Stomach smooth muscle (tissue), 2 donors: ENCODE data around the gene ARL6IP5.
A peak's percentile ranks its signal among the peaks of the same experiment; 100 is the strongest.

ENCODE experiments used
- H3K27ac ChIP-seq: one replicate; pipeline ENCODE4 v1.7.0; 2013; ENCODE audit warnings: mild to moderate bottlenecking, low read length, inconsistent platforms
- H3K27me3 ChIP-seq, 2 donors: one replicate each; pipeline ENCODE4 v1.7.0; 2013; ENCODE audit warnings: low read length in 2 of 2; ENCODE audit not compliant: insufficient read depth in 2 of 2, control insufficient read depth in 1 of 2
- H3K36me3 ChIP-seq, 2 donors: one replicate each; pipeline ENCODE4 v1.7.0; 2013; ENCODE audit warnings: low read length in 2 of 2; ENCODE audit not compliant: control insufficient read depth in 2 of 2, insufficient read depth in 2 of 2
- H3K4me1 ChIP-seq: one replicate; pipeline ENCODE4 v1.7.0; 2013; ENCODE audit warnings: low read length; ENCODE audit not compliant: control insufficient read depth, insufficient read depth
- H3K4me3 ChIP-seq, 2 donors: one replicate each; pipeline ENCODE4 v1.7.0; 2013; ENCODE audit warnings: low read length in 2 of 2
- H3K9ac ChIP-seq, 2 donors: one replicate each; pipeline ENCODE4 v1.7.0; 2013; ENCODE audit warnings: low read length in 2 of 2, mild to moderate bottlenecking in 1 of 2
- H3K9me3 ChIP-seq, 2 donors: one replicate each; pipeline ENCODE4 v1.7.0; 2013; ENCODE audit warnings: low read length in 2 of 2; ENCODE audit not compliant: control insufficient read depth in 2 of 2
- donor health status: healthy.
- donor health status: Pancreatic carcinoma.

The ARL6IP5 gene

DNA sequence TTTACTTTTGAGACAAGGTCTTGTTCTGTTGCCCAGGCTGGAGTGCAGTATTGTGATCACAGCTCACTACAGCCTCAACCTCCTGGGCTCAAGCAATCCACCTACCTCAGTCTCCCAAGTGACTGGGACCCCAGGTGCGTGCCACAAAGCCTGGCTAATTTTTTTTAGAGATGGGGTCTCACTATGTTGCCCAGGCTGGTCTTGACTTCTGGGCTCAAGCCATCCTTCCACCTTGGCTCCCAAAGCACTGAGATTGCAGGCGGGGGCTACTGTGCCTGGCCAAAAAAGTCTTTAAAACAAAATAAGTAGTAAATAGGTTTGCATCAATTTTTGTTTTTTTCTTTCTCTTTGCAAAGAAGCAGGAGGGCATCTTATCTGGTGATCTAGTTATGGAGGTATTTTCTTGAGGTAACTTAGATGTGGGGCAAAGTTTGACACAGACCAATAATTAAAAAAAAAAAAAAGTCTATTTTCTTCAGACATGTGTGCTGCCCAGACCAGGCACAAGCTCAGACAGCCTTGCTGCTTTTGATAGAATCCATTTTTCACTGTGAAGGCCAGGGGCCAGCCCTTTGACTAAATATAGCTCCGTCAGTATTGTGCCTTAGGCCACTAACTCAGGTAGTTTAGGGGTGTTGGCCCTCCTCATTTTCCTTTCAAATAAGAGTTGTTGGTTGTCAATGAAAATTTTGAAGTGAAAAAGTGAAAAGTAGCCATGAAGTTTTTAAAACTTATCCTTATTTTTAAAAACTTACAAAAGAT lies 2.5 kb downstream of the ARL6IP5 start:
- H3K9me3 ChIP-seq = no peaks in the 10 kb centered on the region
- no peaks in the 10 kb centered on the region for H3K27me3 ChIP-seq
- peak overlapping the region; percentile 53 for H3K27ac ChIP-seq
- H3K4me3 ChIP-seq = peak overlapping the region; percentile 42 to 99
- peak overlapping the region in 1 of 2 donors; percentile 47 for H3K9ac ChIP-seq
- peaks cover 63% of the 10 kb centered on the region for H3K4me1 ChIP-seq
- H3K36me3 ChIP-seq = peaks cover 0 to 4% of the 10 kb centered on the region in 2 donors

GRCh38 chr3:69088063-69088462 lies 3.3 kb downstream of the ARL6IP5 start:
- peaks cover 69% of the 10 kb centered on the region for H3K4me1 ChIP-seq
- H3K4me3 ChIP-seq = peak overlapping the region; percentile 44 to 47
- H3K36me3 ChIP-seq = peaks cover 0 to 4% of the 10 kb centered on the region in 2 donors
- no peaks in the 10 kb centered on the region for H3K9me3 ChIP-seq
- no peak overlapping the region for H3K9ac ChIP-seq
- H3K27me3 ChIP-seq = no peaks in the 10 kb centered on the region
- H3K27ac ChIP-seq = peak overlapping the region; percentile 1

DNA sequence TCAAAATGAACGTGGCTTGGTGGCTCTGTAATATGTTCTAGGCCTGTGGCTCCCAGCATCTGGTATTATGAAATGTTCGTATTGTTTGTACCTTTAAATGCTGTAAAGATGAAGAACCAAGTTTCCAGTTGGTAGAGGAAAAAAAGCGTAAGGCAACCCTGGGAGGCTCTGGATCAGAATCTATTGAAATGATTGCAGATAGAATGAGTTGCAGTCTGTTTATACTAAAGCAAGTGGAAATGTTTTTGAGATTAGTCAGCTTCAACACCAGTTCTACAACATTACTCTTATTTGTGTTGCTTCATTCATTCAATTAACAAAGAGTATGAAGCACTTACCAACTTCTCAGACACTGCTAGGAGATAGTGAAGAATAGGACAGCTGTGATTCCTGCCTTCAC lies 5.3 kb downstream of the ARL6IP5 start:
- Histone ChIP-seq H3K27ac (no peak overlapping the region), H3K4me1 (peaks cover 79% of the 10 kb centered on the region), H3K36me3 (peaks cover 0 to 4% of the 10 kb centered on the region in 2 donors), H3K9ac (peak overlapping the region in 1 of 2 donors; percentile 40), H3K4me3 (peak overlapping the region in 1 of 2 donors; percentile 51), H3K9me3 (no peaks in the 10 kb centered on the region), H3K27me3 (no peaks in the 10 kb centered on the region)

DNA sequence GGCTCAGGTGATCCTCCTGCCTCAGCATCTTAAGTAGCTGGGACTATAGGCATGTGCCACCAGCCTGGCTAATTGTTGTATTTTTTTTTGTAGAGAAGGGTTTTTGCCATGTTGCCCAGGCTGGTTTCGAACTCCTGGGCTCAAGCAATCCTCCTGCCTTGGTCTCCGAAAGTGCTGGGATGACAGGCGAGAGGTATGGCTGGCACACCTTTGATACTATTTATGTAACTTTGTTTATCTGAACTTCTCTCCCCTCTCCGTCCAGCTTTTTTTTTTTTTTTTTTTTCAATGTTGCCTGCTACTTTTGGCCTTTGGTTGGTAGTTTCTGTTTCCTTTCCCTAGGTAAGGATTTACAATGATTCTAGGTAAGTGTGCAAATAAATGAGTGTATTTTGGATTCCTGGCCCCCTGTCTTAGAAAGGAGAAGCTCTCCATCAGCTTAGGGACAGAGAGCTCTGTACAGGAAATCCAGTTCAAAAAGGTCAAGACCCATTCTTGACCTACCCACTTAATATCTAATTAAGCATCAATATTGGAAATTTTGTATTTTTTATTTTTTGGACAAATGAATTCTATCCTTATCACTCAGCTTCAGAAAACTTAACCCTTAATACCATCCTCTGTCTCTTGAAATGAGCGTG lies 6.8 kb downstream of the ARL6IP5 start:
- peaks cover 76% of the 10 kb centered on the region for H3K4me1 ChIP-seq
- no peak overlapping the region for H3K4me3 ChIP-seq
- no peaks in the 10 kb centered on the region for H3K27me3 ChIP-seq
- no peaks in the 10 kb centered on the region for H3K9me3 ChIP-seq
- peaks cover 0 to 6% of the 10 kb centered on the region in 2 donors for H3K36me3 ChIP-seq
- H3K9ac ChIP-seq = no peak overlapping the region
- H3K27ac ChIP-seq = peak overlapping the region; percentile 31

DNA sequence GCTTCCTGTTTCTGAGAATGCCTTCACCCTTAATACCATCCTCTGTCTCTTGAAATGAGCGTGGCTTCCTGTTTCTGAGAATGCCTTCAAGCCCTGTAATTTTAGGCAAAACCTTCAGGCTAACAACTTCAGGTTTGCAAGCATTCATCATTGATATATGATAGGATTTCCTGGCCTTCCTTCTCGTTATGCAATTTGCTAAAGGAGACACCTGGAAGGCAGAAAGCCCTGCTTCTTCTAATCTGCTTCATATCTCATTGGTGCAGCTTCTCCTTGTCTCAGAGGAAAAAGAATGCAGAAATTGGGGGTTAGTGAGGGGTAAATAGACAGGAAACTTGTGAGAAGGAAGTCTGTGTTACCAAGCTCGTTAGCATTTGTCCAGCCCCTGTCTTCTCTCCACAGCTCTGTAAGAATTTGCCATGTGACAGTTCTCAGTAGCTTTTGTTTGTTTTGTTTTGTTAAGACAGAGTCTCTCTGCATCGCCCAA lies 7.3 kb downstream of the ARL6IP5 start:
- H3K9ac ChIP-seq = no peak overlapping the region
- H3K4me1 ChIP-seq = peaks cover 75% of the 10 kb centered on the region

DNA sequence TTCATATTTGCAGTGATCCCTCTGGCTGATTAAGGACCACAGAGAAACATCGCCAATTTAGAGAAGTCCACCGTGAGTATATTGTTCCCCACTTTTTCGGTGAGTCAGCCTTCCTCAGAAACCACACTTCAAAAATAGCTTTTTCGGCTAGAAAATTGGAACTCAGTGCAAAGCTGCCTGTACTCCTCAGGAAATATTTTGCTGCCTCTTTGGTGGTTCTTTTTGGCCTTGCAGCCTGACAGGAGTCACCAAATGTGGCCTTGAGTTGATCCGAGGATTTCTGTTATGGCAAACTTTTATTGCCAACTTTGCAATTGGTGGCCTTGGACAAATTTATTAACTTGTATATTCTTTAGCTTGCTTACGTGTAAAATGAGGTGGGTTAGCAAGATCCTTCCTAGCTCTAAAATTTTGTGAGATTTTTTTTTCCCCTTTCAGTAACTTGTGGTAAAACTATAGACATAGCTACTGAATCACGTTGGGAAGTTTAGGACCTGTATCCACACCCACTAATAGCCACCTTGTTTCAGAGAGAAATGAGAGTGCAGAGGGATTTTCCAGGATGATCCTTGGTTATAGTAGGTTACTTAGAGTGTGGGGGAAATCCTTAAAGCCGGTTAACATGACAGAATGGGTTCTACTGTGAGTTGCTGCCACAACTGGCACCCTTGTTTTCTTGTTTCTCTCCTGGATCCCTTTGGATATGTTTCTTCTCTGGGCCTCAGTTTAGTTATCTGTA lies 9.9 kb downstream of the ARL6IP5 start:
- no peaks in the 10 kb centered on the region for H3K27me3 ChIP-seq
- no peaks in the 10 kb centered on the region for H3K9me3 ChIP-seq
- H3K4me1 ChIP-seq = peaks cover 55% of the 10 kb centered on the region
- peak overlapping the region in 1 of 2 donors; percentile 47 for H3K4me3 ChIP-seq
- peak overlapping the region; percentile 58 for H3K27ac ChIP-seq
- no peak overlapping the region for H3K9ac ChIP-seq
- H3K36me3 ChIP-seq = peaks cover 0 to 2% of the 10 kb centered on the region in 2 donors

More for the DNA sequence above, 7.3 kb downstream of the ARL6IP5 start:
- Histone ChIP-seq H3K4me3 (peak overlapping the region; percentile 23 to 44), H3K27ac (peak overlapping the region; percentile 25), H3K9me3 (no peaks in the 10 kb centered on the region), H3K27me3 (no peaks in the 10 kb centered on the region), H3K36me3 (peaks cover 0 to 6% of the 10 kb centered on the region in 2 donors)

DNA sequence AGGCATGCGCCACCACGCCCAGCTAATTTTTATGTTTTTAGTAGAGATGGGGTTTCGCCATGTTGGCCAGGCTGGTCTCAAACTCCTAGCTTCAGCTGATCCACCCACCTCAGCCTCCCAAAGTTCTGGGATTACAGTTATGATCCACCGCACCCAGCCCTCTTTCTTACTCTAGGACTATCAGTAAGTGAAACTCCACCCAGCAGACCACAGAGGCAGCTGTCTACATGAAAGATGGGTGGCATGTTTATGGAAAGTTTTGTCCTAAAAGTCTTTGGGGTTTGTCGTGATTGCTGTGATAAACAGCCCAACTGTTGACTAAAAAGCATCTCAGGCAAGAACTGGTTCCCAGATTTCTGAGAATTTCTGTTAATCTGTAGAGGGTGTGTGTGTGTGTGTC lies 10.9 kb downstream of the ARL6IP5 start:
- Histone ChIP-seq H3K27ac (peak overlapping the region; percentile 58), H3K36me3 (peaks cover 0 to 4% of the 10 kb centered on the region in 2 donors), H3K27me3 (no peaks in the 10 kb centered on the region), H3K4me1 (peaks cover 47% of the 10 kb centered on the region), H3K9ac (no peak overlapping the region), H3K4me3 (no peak overlapping the region), H3K9me3 (no peaks in the 10 kb centered on the region)

- Histone ChIP-seq H3K27ac (peak overlapping the region; percentile 58), H3K9ac (no peak overlapping the region), H3K27me3 (no peaks in the 10 kb centered on the region), H3K4me1 (peaks cover 42% of the 10 kb centered on the region), H3K36me3 (peaks cover 0 to 4% of the 10 kb centered on the region in 2 donors), H3K4me3 (no peak overlapping the region), H3K9me3 (no peaks in the 10 kb centered on the region)
These were observed 11.6 kb downstream of the ARL6IP5 start for GRCh38 chr3:69096299-69096698.

GRCh38 chr3:69097407-69098086 lies 12.8 kb downstream of the ARL6IP5 start:
- peaks cover 5 to 10% of the 10 kb centered on the region in 2 donors for H3K36me3 ChIP-seq
- peak overlapping the region; percentile 18 for H3K27ac ChIP-seq
- no peaks in the 10 kb centered on the region for H3K27me3 ChIP-seq
- no peaks in the 10 kb centered on the region for H3K9me3 ChIP-seq
- no peak overlapping the region for H3K4me3 ChIP-seq
- peaks cover 34% of the 10 kb centered on the region for H3K4me1 ChIP-seq
- H3K9ac ChIP-seq = no peak overlapping the region

DNA sequence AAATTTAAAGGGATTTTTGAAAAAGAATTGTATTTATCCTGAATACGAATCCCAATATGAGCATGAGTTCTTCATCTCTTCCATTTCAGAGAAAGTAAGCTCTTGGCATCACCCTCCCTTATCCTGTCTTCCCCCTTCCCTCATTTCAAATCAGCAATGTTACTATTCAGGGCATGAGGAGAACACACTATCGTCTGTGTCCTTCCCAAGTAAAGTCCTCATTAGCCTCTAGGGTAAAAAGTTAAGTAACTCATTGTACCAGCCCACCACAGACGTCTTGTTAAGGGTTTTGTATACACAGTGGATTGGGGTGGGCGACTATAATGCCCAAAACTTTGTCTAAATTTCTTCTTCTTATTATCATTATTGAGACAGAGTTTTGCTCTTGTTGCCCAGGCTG lies 14.8 kb downstream of the ARL6IP5 start:
- no peaks in the 10 kb centered on the region for H3K9me3 ChIP-seq
- no peaks in the 10 kb centered on the region for H3K27me3 ChIP-seq
- peaks cover 18 to 26% of the 10 kb centered on the region in 2 donors for H3K36me3 ChIP-seq
- no peak overlapping the region for H3K4me3 ChIP-seq
- no peak overlapping the region for H3K27ac ChIP-seq
- no peak overlapping the region for H3K9ac ChIP-seq
- peaks cover 15% of the 10 kb centered on the region for H3K4me1 ChIP-seq
